H1 (cell line): ENCODE measurements around the gene NADSYN1. TPM values are rescaled to one million over a fixed set of nuclear protein-coding genes. Genes with fewer than 3 reads are reported as not detected.

Experiments used
- CTCF ChIA-PET: fragments of 300-600 bp; sonication (Branson Sonifier 250); formaldehyde crosslinking; loops from one replicate; lab custom pipeline; 2021; ENCODE audit not compliant: partially characterized antibody; lab: Charles Lee
- POLR2A ChIA-PET: fragments of 300-600 bp; sonication (Branson Sonifier 250); formaldehyde crosslinking; loops from one replicate; lab custom pipeline; 2021; ENCODE audit warnings: inconsistent platforms; ENCODE audit not compliant: partially characterized antibody; lab: Charles Lee
- DNase-seq, 2 experiments: peaks; one replicate each; pipeline versions ENCODE4 v3.0.0 to v3.0.0-alpha.2; 2010 to 2022; ENCODE audit warnings: low spot score in 2 of 2, low read depth in 1 of 2, mixed read lengths in 1 of 2
- FAIRE-seq: peaks from 2 replicates; lab custom pipeline; 2011; peaks lifted over from hg19 to GRCh38; lab: Jason Lieb, UNC
- H2AFZ ChIP-seq: 2 replicates; pipeline ENCODE4 v1.8.1; 2012; ENCODE audit warnings: low read length, inconsistent platforms
- H2AK5ac ChIP-seq: 2 replicates; pipeline ENCODE4 v1.6.1; 2013; ENCODE audit warnings: low read depth, low read length
- H2BK120ac ChIP-seq: replicated peaks from 2 replicates; pipeline ENCODE3; 2013; ENCODE audit warnings: low read depth, low read length, inconsistent platforms
- H2BK12ac ChIP-seq: 2 replicates; pipeline ENCODE4 v1.6.1; 2013; ENCODE audit warnings: low read depth, low read length
- H2BK15ac ChIP-seq: 2 replicates; pipeline ENCODE4 v1.6.1; 2013; ENCODE audit warnings: low read length
- H2BK20ac ChIP-seq: 2 replicates; pipeline ENCODE4 v1.6.1; 2013; ENCODE audit warnings: low read length
- H2BK5ac ChIP-seq: 2 replicates; pipeline ENCODE4 v1.6.1; 2013; ENCODE audit warnings: low read depth, low read length
- H3K14ac ChIP-seq: 2 replicates; pipeline ENCODE4 v1.6.1; 2013; ENCODE audit warnings: inconsistent platforms; ENCODE audit not compliant: insufficient read length
- H3K18ac ChIP-seq: 2 replicates; pipeline ENCODE4 v1.6.1; 2013; ENCODE audit warnings: low read length; ENCODE audit errors: extremely low read depth
- H3K23ac ChIP-seq: 2 replicates; pipeline ENCODE4 v1.6.1; 2013; ENCODE audit warnings: inconsistent platforms; ENCODE audit not compliant: insufficient read length
- H3K23me2 ChIP-seq: 2 replicates; pipeline ENCODE4 v1.6.1; 2013; ENCODE audit warnings: low read depth, low read length
- H3K27ac ChIP-seq: 2 replicates; pipeline ENCODE4 v1.6.1; 2011; ENCODE audit warnings: low read depth, low read length, inconsistent platforms
- H3K27me3 ChIP-seq, 4 experiments: replicated peaks in 1 of 4; 1 replicate in 1 of 4; 2 replicates in 3 of 4; pipeline versions ENCODE4 v1.6.1 to v1.8.1; 2011 to 2013; ENCODE audit warnings: low read length in 3 of 4, mild to moderate bottlenecking in 3 of 4, inconsistent platforms in 2 of 4, mixed read lengths in 2 of 4, moderate library complexity in 1 of 4; ENCODE audit not compliant: control insufficient read depth in 3 of 4, insufficient read depth in 3 of 4; ENCODE audit errors: extremely low read depth in 1 of 4
- H3K36me3 ChIP-seq, 4 experiments: 2 replicates each; pipeline versions ENCODE4 v1.6.1 to v1.8.1; 2011 to 2013; ENCODE audit warnings: mild to moderate bottlenecking in 4 of 4, low read length in 3 of 4, moderate library complexity in 2 of 4, control low read depth in 1 of 4, inconsistent platforms in 1 of 4; ENCODE audit not compliant: insufficient read depth in 4 of 4, control insufficient read depth in 2 of 4
- H3K4ac ChIP-seq: replicated peaks from 2 replicates; pipeline ENCODE3; 2013; ENCODE audit warnings: low read length, low read depth, mixed read lengths, inconsistent platforms; ENCODE audit not compliant: insufficient read length
- H3K4me1 ChIP-seq, 4 experiments: replicated peaks in 1 of 4; 1 replicate in 1 of 4; 2 replicates in 3 of 4; pipeline versions ENCODE4 v1.6.1 to v1.8.1; 2011 to 2013; ENCODE audit warnings: low read length in 3 of 4, inconsistent platforms in 2 of 4, mixed read lengths in 1 of 4; ENCODE audit not compliant: insufficient read depth in 4 of 4, control insufficient read depth in 3 of 4
- H3K4me2 ChIP-seq, 2 experiments: 2 replicates each; pipeline versions ENCODE4 v1.6.1 to v1.8.1; 2011 to 2013; ENCODE audit warnings: low read depth in 2 of 2, low read length in 2 of 2, control low read depth in 1 of 2, inconsistent platforms in 1 of 2, mild to moderate bottlenecking in 1 of 2; ENCODE audit not compliant: insufficient read depth in 1 of 2
- H3K4me3 ChIP-seq, 4 experiments: fragments of 200-600, 300-600 bp in 1 of 4; sonication (generic), shearing (Covaris generic), sonication (Bioruptor Twin) in 1 of 4; 2 replicates each; pipeline versions ENCODE4 v1.5.1 to v1.8.1; 2011 to 2016; ENCODE audit warnings: low read length in 4 of 4, low read depth in 3 of 4, control low read depth in 2 of 4, inconsistent platforms in 2 of 4, mild to moderate bottlenecking in 2 of 4, mixed read lengths in 1 of 4, moderate library complexity in 1 of 4; ENCODE audit not compliant: insufficient read depth in 2 of 4; ENCODE audit errors: extremely low read depth in 1 of 4
- H3K56ac ChIP-seq: replicated peaks from 2 replicates; pipeline ENCODE3; 2013; ENCODE audit warnings: low read depth, mild to moderate bottlenecking, mixed read lengths, low read length, inconsistent platforms; ENCODE audit not compliant: insufficient read length
- H3K79me1 ChIP-seq: 2 replicates; pipeline ENCODE4 v1.6.1; 2013; ENCODE audit warnings: low read depth, low read length, control low read depth
- H3K79me2 ChIP-seq, 2 experiments: 2 replicates each; pipeline versions ENCODE4 v1.6.1 to v1.8.1; 2012 to 2013; ENCODE audit warnings: low read length in 2 of 2, mild to moderate bottlenecking in 2 of 2, inconsistent platforms in 1 of 2; ENCODE audit not compliant: insufficient read depth in 2 of 2, control insufficient read depth in 1 of 2
- H3K9ac ChIP-seq, 4 experiments: replicated peaks in 1 of 4; 1 replicate in 1 of 4; 2 replicates in 3 of 4; pipeline versions ENCODE4 v1.6.1 to v1.8.1; 2011 to 2013; ENCODE audit warnings: low read depth in 3 of 4, low read length in 3 of 4, control low read depth in 2 of 4, mild to moderate bottlenecking in 2 of 4, moderate library complexity in 2 of 4, inconsistent platforms in 1 of 4; ENCODE audit errors: extremely low read depth in 1 of 4
- H3K9me3 ChIP-seq, 2 experiments: 2 replicates each; pipeline versions ENCODE4 v1.6.1 to v1.8.1; 2012 to 2013; ENCODE audit warnings: mild to moderate bottlenecking in 2 of 2, moderate library complexity in 2 of 2, control low read depth in 1 of 2, inconsistent platforms in 1 of 2, low read depth in 1 of 2, low read length in 1 of 2, mixed read lengths in 1 of 2; ENCODE audit not compliant: insufficient read depth in 2 of 2
- H4K20me1 ChIP-seq, 2 experiments: replicated peaks in 1 of 2; 2 replicates each; pipeline versions ENCODE3 to v1.8.1; 2011 to 2013; ENCODE audit warnings: inconsistent platforms in 2 of 2, low read length in 2 of 2, mild to moderate bottlenecking in 1 of 2; ENCODE audit not compliant: insufficient read depth in 2 of 2, control insufficient read depth in 1 of 2
- H4K5ac ChIP-seq: 2 replicates; pipeline ENCODE4 v1.6.1; 2013; ENCODE audit warnings: low read length, low read depth, mixed read lengths, inconsistent platforms; ENCODE audit not compliant: insufficient read length
- H4K8ac ChIP-seq: 2 replicates; pipeline ENCODE4 v1.8.0; 2013; ENCODE audit warnings: mild to moderate bottlenecking, moderate library complexity, low read length, inconsistent platforms; ENCODE audit not compliant: insufficient read depth; ENCODE audit errors: extremely low read depth
- H4K91ac ChIP-seq: replicated peaks from 2 replicates; pipeline ENCODE3; 2013; ENCODE audit warnings: low read length, mixed read lengths, inconsistent platforms; ENCODE audit not compliant: insufficient read length
- BCL11A ChIP-seq, 2 experiments: IDR thresholded peaks; one replicate each; pipeline ENCODE4 v1.6.1; 2011; ENCODE audit warnings: low read depth in 2 of 2, low read length in 2 of 2, mild to moderate bottlenecking in 2 of 2
- CHD2 ChIP-seq: IDR thresholded peaks from 2 replicates; pipeline ENCODE4 v1.6.1; 2012; ENCODE audit warnings: low read length, improper control_type of control experiment
- GABPA ChIP-seq: IDR thresholded peaks from 2 replicates; pipeline ENCODE4 v1.6.1; 2011; ENCODE audit warnings: mild to moderate bottlenecking, low read length, moderate library complexity, borderline replicate concordance; ENCODE audit not compliant: insufficient read depth
- TAF7 ChIP-seq: optimal IDR thresholded peaks from 2 replicates; pipeline ENCODE3; 2011; ENCODE audit warnings: low read depth, mild to moderate bottlenecking, inconsistent platforms, low read length, moderate library complexity, borderline replicate concordance
- WGBS, 2 experiments: shearing (Covaris generic) in 1 of 2; methylation state at CpG; one replicate each; pipeline versions ENCODE4 v1.1.6 to v1.1.7; 2013 to 2015; ENCODE audit warnings: low lambda C conversion rate in 2 of 2, mixed read lengths in 2 of 2, inconsistent platforms in 1 of 2, low coverage in 1 of 2, missing lambda C conversion rate in 1 of 2; ENCODE audit not compliant: insufficient replicate concordance in 2 of 2, insufficient coverage in 1 of 2, insufficient read length in 1 of 2; ENCODE audit errors: extremely low coverage in 1 of 2, missing lambda C conversion rate in 1 of 2; 5-methylcytosine and 5-hydroxymethylcytosine counted together
- polyA plus RNA-seq, 7 experiments: library from polyadenylated mRNA; depleted of rRNA in 3 of 7; stranded (reverse) in 5 of 7; unstranded in 2 of 7; fragments of >200 nt in 5 of 7; fragments of 200-250 nt in 2 of 7; gene quantifications; 1 replicate in 5 of 7; 2 replicates in 1 of 7; 4 replicates in 1 of 7; pipeline versions ENCODE4 v1.2.1 to v1.2.3, GENCODE V29; 2011 to 2013; ENCODE audit warnings: missing spikeins in 2 of 7, mixed read lengths in 2 of 7
- total RNA-seq: library from RNA; stranded (reverse); fragmentation: NEBNext Ultra II Directional; extraction: Animal tissue kit (Norgen Biotek cat#: 25700); gene quantifications from 2 replicates; pipeline ENCODE4 v1.2.1, GENCODE V29; 2021

The NADSYN1 gene
- total and polyA plus RNA-seq, 2 of the 8 experiments (the other 6 are each of a cell fraction or from before 2014, with no cell fraction given), result 38.3 to 38.6 TPM

DNA sequence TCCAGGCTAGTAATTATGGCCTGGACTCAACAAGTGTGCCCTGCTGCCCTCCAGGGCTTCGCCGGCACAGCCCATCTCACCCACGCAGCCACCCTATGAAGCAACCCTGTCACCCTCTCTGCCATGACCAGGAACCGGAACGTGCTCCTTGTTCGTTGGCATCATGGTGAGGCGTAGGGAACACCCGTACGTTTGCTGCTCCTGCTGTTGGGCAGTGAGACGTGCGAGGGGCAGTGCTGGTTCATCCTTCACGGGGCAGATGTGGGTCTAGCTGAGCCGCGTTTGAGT, 20.7 kb downstream of the NADSYN1 start:
- Histone ChIP-seq H3K36me3 (peaks cover 0 to 22% (median 12%) of the 10 kb centered on the region in 4 experiments; a peak in 7 of 8 replicates), H3K4me2 (no peak overlapping the region), H3K9ac (no peak overlapping the region), H3K18ac (no peak overlapping the region), H3K4me3 (no peak overlapping the region), H3K79me1 (no peaks in the 10 kb centered on the region), H3K23ac (no peak overlapping the region), H2BK15ac (no peak overlapping the region), H2BK20ac (no peak overlapping the region), H3K27me3 (no peaks in the 10 kb centered on the region), H3K4me1 (peaks cover 0 to 9% (median 4%) of the 10 kb centered on the region in 4 experiments; a peak in 6 of 7 replicates), H2AK5ac (no peak overlapping the region), H3K23me2 (no peaks in the 10 kb centered on the region), H4K8ac (no peak overlapping the region), H4K20me1 (peaks cover 4 to 14% of the 10 kb centered on the region in 2 experiments), H3K14ac (no peak overlapping the region), H2AFZ (no peak overlapping the region), H3K79me2 (no peaks in the 10 kb centered on the region), H3K4ac (no peak overlapping the region), H4K91ac (no peak overlapping the region), H2BK12ac (no peak overlapping the region), H4K5ac (no peak overlapping the region), H3K27ac (no peak overlapping the region), H3K9me3 (peaks cover 5 to 6% of the 10 kb centered on the region in 2 experiments; a peak in 3 of 4 replicates), H2BK120ac (no peak overlapping the region), H3K56ac (no peak overlapping the region), H2BK5ac (no peak overlapping the region)
- ChIA-PET CTCF (no interaction called here), POLR2A (no interaction called here)
- 97% methylated on average over 14 of the region's 14 CpGs; no CpG with 5 or more reads in 1 of the 2 experiments for WGBS, 2 experiments
- DNase-seq (no peak), FAIRE-seq (no peak)
- TF ChIP-seq GABPA (no peak), TAF7 (no peak), CHD2 (no peak), BCL11A (IDR thresholded peaks at IDR 0.05; ENCODE audit: low read depth in 2 of 2, low read length in 2 of 2) (no peak)
